PFSK-1 (cell line): Measurements from ENCODE around the gene ENOX2.

Experiments
- FOXP2 ChIP-seq: optimal IDR thresholded peaks from 2 replicates; pipeline ENCODE3; 2011; ENCODE audit warnings: borderline replicate concordance, control low read depth, inconsistent platforms; ENCODE audit not compliant: insufficient read depth; ENCODE audit errors: extremely low read length, extremely low read depth
- POLR2AphosphoS5 ChIP-seq: IDR thresholded peaks from 2 replicates; pipeline ENCODE4 v1.6.1; 2012; ENCODE audit warnings: low read depth, mild to moderate bottlenecking, control low read depth, low read length, moderate library complexity
- REST ChIP-seq, 2 experiments: IDR thresholded peaks; 2 replicates each; pipeline versions ENCODE4 v1.6.1 to v1.8.0; 2011 to 2012; ENCODE audit warnings: low read depth in 2 of 2, low read length in 2 of 2, control low read depth in 1 of 2, inconsistent platforms in 1 of 2, mild to moderate bottlenecking in 1 of 2, moderate library complexity in 1 of 2; ENCODE audit not compliant: insufficient read depth in 1 of 2
- SIN3A ChIP-seq: IDR thresholded peaks from 2 replicates; pipeline ENCODE4 v1.6.1; 2012; ENCODE audit warnings: mild to moderate bottlenecking, low read length, moderate library complexity, borderline replicate concordance; ENCODE audit not compliant: insufficient read depth
- TAF1 ChIP-seq: IDR thresholded peaks from 2 replicates; pipeline ENCODE4 v1.6.1; 2012; ENCODE audit warnings: low read length, control low read depth, borderline replicate concordance; ENCODE audit not compliant: insufficient read depth

- no peak for TF ChIP-seq POLR2AphosphoS5
- TF ChIP-seq REST (IDR thresholded peaks at IDR 0.05; ENCODE audit: insufficient read depth in 1 of 2, low read depth in 2 of 2, low read length in 2 of 2), result no peak
- TF ChIP-seq TAF1, result no peak
- no peak for TF ChIP-seq SIN3A
- TF ChIP-seq FOXP2, result no peak
Measured at GRCh38 chrX:130746709-130747342, 156.2 kb downstream of the ENOX2 start.
